ENCODE data around the gene PRR19.
A peak's percentile ranks its signal among the peaks of the same experiment; 100 is the strongest.

PRR19 gene

GRCh38 chr19:42277821-42278451 is 24.0 kb upstream of the PRR19 start:
- TF ChIP-seq, protein P1, sequence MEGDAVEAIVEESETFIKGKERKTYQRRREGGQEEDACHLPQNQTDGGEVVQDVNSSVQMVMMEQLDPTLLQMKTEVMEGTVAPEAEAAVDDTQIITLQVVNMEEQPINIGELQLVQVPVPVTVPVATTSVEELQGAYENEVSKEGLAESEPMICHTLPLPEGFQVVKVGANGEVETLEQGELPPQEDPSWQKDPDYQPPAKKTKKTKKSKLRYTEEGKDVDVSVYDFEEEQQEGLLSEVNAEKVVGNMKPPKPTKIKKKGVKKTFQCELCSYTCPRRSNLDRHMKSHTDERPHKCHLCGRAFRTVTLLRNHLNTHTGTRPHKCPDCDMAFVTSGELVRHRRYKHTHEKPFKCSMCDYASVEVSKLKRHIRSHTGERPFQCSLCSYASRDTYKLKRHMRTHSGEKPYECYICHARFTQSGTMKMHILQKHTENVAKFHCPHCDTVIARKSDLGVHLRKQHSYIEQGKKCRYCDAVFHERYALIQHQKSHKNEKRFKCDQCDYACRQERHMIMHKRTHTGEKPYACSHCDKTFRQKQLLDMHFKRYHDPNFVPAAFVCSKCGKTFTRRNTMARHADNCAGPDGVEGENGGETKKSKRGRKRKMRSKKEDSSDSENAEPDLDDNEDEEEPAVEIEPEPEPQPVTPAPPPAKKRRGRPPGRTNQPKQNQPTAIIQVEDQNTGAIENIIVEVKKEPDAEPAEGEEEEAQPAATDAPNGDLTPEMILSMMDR (IDR thresholded peaks at IDR 0.05; ENCODE audit: insufficient read depth, low read depth, low read length, missing control alignments): no peak
- H3K4me3 ChIP-seq (ENCODE audit: low read length): peak overlapping the region; percentile 76
- peak; percentile 80 for DNase-seq (ENCODE audit: low read depth)

DNA sequence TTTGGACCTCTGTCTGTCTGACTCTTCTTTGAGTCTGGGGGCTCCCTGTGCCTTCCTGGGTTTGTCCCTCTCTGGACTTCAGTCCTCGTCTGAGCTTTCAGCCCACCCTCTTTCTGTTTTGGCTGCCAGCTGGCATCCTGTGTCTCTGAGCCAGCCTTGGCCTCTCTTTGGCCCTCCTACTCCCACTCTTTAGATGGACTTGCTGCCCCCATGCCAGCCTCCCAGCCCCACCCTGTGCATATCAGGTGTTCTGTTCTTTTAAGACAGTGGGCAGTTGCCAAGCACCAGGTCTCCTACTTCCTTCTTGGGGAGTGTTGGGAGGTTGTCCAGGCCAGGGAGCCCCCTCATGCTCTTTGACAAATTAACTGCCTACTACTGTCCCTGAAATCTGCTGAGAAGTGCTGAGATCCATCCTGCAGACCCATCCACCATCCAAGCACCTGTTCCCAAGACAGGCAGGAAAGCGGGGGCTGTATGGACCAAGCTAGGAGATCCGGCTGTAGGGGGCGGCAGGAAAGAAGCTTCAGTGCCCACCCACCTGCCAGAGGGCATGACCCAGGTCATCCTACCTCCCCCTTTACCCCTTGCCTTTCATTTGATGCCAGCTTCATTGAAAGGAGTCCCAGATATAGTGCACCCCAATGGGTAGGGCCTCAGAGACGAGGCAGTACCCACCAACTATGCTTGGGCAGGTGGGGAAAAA is 23.3 kb upstream of the PRR19 start:
- H3K4me3 ChIP-seq (ENCODE audit: low read length): peak overlapping the region; percentile 76
- no peak for DNase-seq (ENCODE audit: low read depth)
- TF ChIP-seq, protein P1 (IDR thresholded peaks at IDR 0.05; ENCODE audit: insufficient read depth, low read depth, low read length, missing control alignments): no peak

DNA sequence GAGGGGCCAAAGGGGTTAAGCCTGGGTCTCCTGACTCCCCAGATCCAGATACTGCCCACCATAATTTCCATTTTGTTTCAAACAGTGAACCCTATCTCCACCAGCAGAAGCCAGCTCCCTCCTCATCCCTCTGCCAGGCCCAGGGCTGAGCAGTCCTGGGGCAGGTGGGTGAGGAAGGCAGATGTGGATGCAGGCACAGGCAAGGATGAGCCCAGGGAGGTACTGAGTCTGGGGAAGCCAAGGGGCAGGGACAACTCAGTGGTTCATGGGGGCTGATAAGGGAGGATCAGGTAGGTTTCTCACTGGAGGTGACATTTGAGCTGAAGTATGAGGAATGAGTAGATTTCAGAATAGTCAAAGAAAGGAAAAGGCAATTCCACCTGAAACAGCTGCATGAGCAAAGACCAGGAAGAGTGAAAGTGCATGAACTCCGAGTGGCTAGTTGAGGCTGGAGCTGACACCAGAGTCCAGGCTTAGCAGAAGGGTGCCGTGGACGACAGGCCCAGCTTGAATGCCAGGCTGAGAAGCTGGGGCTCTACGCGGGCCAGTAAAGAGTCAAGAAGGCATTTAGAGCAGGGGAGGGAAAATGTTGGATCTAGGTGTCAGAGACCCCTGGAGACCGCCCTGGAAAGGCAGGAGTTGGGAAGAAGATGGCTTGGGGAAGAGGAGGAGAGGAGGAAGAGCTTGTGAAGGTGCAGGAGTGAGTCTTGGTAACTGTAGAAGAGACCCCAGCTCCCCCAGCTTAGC is 22.6 kb upstream of the PRR19 start:
- DNase-seq (ENCODE audit: low read depth): no peak
- peak overlapping the region; percentile 76 for H3K4me3 ChIP-seq (ENCODE audit: low read length)
- TF ChIP-seq, protein P1 (IDR thresholded peaks at IDR 0.05; ENCODE audit: insufficient read depth, low read depth, low read length, missing control alignments): no peak

GRCh38 chr19:42279902-42280814 is 21.8 kb upstream of the PRR19 start:
- peak; percentile 86 for DNase-seq (ENCODE audit: low read depth)
- TF ChIP-seq, protein P1 (IDR thresholded peaks at IDR 0.05; ENCODE audit: insufficient read depth, low read depth, low read length, missing control alignments): peak; percentile 63
- H3K4me3 ChIP-seq (ENCODE audit: low read length): peak overlapping the region; percentile 76

DNA sequence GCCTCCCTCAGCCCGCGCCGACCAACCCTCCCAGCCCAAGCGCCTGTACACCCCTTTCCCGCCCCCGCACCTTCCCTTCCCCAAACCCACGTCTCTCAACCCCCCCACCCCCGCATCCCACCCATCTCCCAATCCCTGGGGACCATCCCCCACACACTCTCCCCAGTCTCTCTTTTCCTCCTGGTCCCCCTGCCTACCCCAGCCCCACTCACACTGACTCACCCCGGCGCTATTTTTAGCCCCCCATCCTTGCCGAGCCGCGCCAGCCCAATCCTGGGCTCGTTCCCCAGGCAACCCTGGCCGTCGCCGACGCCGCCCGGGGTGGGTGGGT is 21.2 kb upstream of the PRR19 start:
- H3K4me3 ChIP-seq (ENCODE audit: low read length): peak overlapping the region; percentile 76
- no peak for DNase-seq (ENCODE audit: low read depth)
- TF ChIP-seq, protein P1 (IDR thresholded peaks at IDR 0.05; ENCODE audit: insufficient read depth, low read depth, low read length, missing control alignments): no peak

- TF ChIP-seq, protein P1 (IDR thresholded peaks at IDR 0.05; ENCODE audit: insufficient read depth, low read depth, low read length, missing control alignments): no peak
- DNase-seq (ENCODE audit: low read depth): peak; percentile 79
- peak overlapping the region; percentile 76 for H3K4me3 ChIP-seq (ENCODE audit: low read length)
Measured at GRCh38 chr19:42281146-42281826, 20.6 kb upstream of the PRR19 start.
